ENCODE measurements around the gene AARS2.
A peak's percentile ranks its signal among the peaks of the same experiment; 100 is the strongest.

Gene AARS2

GRCh38 chr6:44267252-44267651 lies 45.9 kb downstream of the AARS2 start:
- H3K4me3 Mint-ChIP-seq = no peak overlapping the region
- H3K36me3 Mint-ChIP-seq = peaks cover 29% of the 10 kb centered on the region
- ATAC-seq = no peak
- H3K27ac Mint-ChIP-seq = no peak overlapping the region
- peaks cover 22% of the 10 kb centered on the region for H3K27me3 Mint-ChIP-seq
- H3K9me3 Mint-ChIP-seq = no peaks in the 10 kb centered on the region
- H3K4me1 Mint-ChIP-seq = peaks cover 57% of the 10 kb centered on the region

- Mint-ChIP-seq H3K36me3 (peaks cover 38% of the 10 kb centered on the region), H3K4me3 (peak overlapping the region; percentile 100), H3K9me3 (no peaks in the 10 kb centered on the region), H3K27me3 (peaks cover 13% of the 10 kb centered on the region), H3K4me1 (peaks cover 61% of the 10 kb centered on the region), H3K27ac (peak overlapping the region; percentile 98)
- peak; percentile 49 for ATAC-seq
Measured at GRCh38 chr6:44266347-44266746, 46.8 kb downstream of the AARS2 start.

- Mint-ChIP-seq H3K27ac (peak overlapping the region; percentile 98), H3K36me3 (peaks cover 44% of the 10 kb centered on the region), H3K27me3 (peaks cover 8% of the 10 kb centered on the region), H3K9me3 (no peaks in the 10 kb centered on the region), H3K4me1 (peaks cover 61% of the 10 kb centered on the region), H3K4me3 (peak overlapping the region; percentile 100)
- no peak for ATAC-seq
Measured at GRCh38 chr6:44265722-44266233, 47.4 kb downstream of the AARS2 start.

GRCh38 chr6:44265007-44265721 lies 48.0 kb downstream of the AARS2 start, which contains the start of gene NFKBIE:
NFKBIE (minus strand) TSS chr6:44265551; CDS start chr6:44265346, 205 bp downstream.
- Mint-ChIP-seq H3K36me3 (peaks cover 50% of the 10 kb centered on the region), H3K27ac (peak within 1 kb of the TSS; percentile 98), H3K4me3 (peak within 1 kb of the TSS; percentile 100), H3K9me3 (no peaks in the 10 kb centered on the region), H3K27me3 (peaks cover 6% of the 10 kb centered on the region), H3K4me1 (peaks cover 66% of the 10 kb centered on the region)
- peak; percentile 67 for ATAC-seq

GRCh38 chr6:44264154-44265006 lies 48.8 kb downstream of the AARS2 start:
- peak; percentile 70 for ATAC-seq
- H3K27me3 Mint-ChIP-seq = no peaks in the 10 kb centered on the region
- H3K36me3 Mint-ChIP-seq = peaks cover 55% of the 10 kb centered on the region
- H3K4me3 Mint-ChIP-seq = peak overlapping the region; percentile 100
- no peaks in the 10 kb centered on the region for H3K9me3 Mint-ChIP-seq
- peak overlapping the region; percentile 98 for H3K27ac Mint-ChIP-seq
- H3K4me1 Mint-ChIP-seq = peaks cover 63% of the 10 kb centered on the region

- H3K4me3 Mint-ChIP-seq = peak overlapping the region; percentile 100
- peaks cover 64% of the 10 kb centered on the region for H3K4me1 Mint-ChIP-seq
- no peaks in the 10 kb centered on the region for H3K9me3 Mint-ChIP-seq
- H3K27ac Mint-ChIP-seq = peak overlapping the region; percentile 98
- H3K27me3 Mint-ChIP-seq = no peaks in the 10 kb centered on the region
- ATAC-seq = peak; percentile 29
- peaks cover 63% of the 10 kb centered on the region for H3K36me3 Mint-ChIP-seq
Measured at GRCh38 chr6:44263354-44264100, 49.6 kb downstream of the AARS2 start.

- Mint-ChIP-seq H3K4me3 (peak overlapping the region; percentile 100), H3K27me3 (no peaks in the 10 kb centered on the region), H3K27ac (peak overlapping the region; percentile 98), H3K9me3 (no peaks in the 10 kb centered on the region), H3K4me1 (peaks cover 72% of the 10 kb centered on the region), H3K36me3 (peaks cover 71% of the 10 kb centered on the region)
- ATAC-seq = peak; percentile 0
Measured at GRCh38 chr6:44262467-44263353, 50.4 kb downstream of the AARS2 start.

GRCh38 chr6:44261581-44261980 lies 51.6 kb downstream of the AARS2 start:
- Mint-ChIP-seq H3K9me3 (no peaks in the 10 kb centered on the region), H3K4me3 (peak overlapping the region; percentile 100), H3K27me3 (no peaks in the 10 kb centered on the region), H3K36me3 (peaks cover 75% of the 10 kb centered on the region), H3K27ac (peak overlapping the region; percentile 98), H3K4me1 (peaks cover 71% of the 10 kb centered on the region)
- ATAC-seq = no peak

- H3K27ac Mint-ChIP-seq = peak overlapping the region; percentile 98
- H3K4me1 Mint-ChIP-seq = peaks cover 72% of the 10 kb centered on the region
- no peaks in the 10 kb centered on the region for H3K27me3 Mint-ChIP-seq
- peak overlapping the region; percentile 100 for H3K4me3 Mint-ChIP-seq
- no peaks in the 10 kb centered on the region for H3K9me3 Mint-ChIP-seq
- ATAC-seq = peak; percentile 37
- H3K36me3 Mint-ChIP-seq = peaks cover 84% of the 10 kb centered on the region
Measured at GRCh38 chr6:44260451-44261297, 52.5 kb downstream of the AARS2 start.

- H3K4me1 Mint-ChIP-seq = peaks cover 78% of the 10 kb centered on the region
- H3K36me3 Mint-ChIP-seq = peaks cover 89% of the 10 kb centered on the region
- peak overlapping the region; percentile 98 for H3K27ac Mint-ChIP-seq
- H3K27me3 Mint-ChIP-seq = no peaks in the 10 kb centered on the region
- ATAC-seq = peak; percentile 0
- no peaks in the 10 kb centered on the region for H3K9me3 Mint-ChIP-seq
- H3K4me3 Mint-ChIP-seq = peak overlapping the region; percentile 100
Measured at GRCh38 chr6:44260011-44260410, 53.1 kb downstream of the AARS2 start.

- no peaks in the 10 kb centered on the region for H3K27me3 Mint-ChIP-seq
- H3K27ac Mint-ChIP-seq = peak overlapping the region; percentile 98
- ATAC-seq = no peak
- H3K36me3 Mint-ChIP-seq = peaks cover 89% of the 10 kb centered on the region
- H3K4me3 Mint-ChIP-seq = peak overlapping the region; percentile 82
- H3K9me3 Mint-ChIP-seq = no peaks in the 10 kb centered on the region
- H3K4me1 Mint-ChIP-seq = peaks cover 85% of the 10 kb centered on the region
Measured at GRCh38 chr6:44258921-44259320, 54.2 kb downstream of the AARS2 start.

- peaks cover 89% of the 10 kb centered on the region for H3K4me1 Mint-ChIP-seq
- ATAC-seq = peak; percentile 9
- H3K27me3 Mint-ChIP-seq = no peaks in the 10 kb centered on the region
- peak overlapping the region; percentile 98 for H3K27ac Mint-ChIP-seq
- H3K36me3 Mint-ChIP-seq = peaks cover 89% of the 10 kb centered on the region
- peak overlapping the region; percentile 82 for H3K4me3 Mint-ChIP-seq
- no peaks in the 10 kb centered on the region for H3K9me3 Mint-ChIP-seq
Measured at GRCh38 chr6:44258325-44258863, 54.8 kb downstream of the AARS2 start.

GRCh38 chr6:44257753-44258324 lies 55.3 kb downstream of the AARS2 start:
- Mint-ChIP-seq H3K4me3 (peak overlapping the region; percentile 82), H3K27ac (peak overlapping the region; percentile 98), H3K27me3 (no peaks in the 10 kb centered on the region), H3K36me3 (peaks cover 89% of the 10 kb centered on the region), H3K9me3 (no peaks in the 10 kb centered on the region), H3K4me1 (peaks cover 91% of the 10 kb centered on the region)
- ATAC-seq = peak; percentile 47

Data from stimulated activated memory B cell treated with anti-CD40 and anti-IgM and Interleukin-4, amounts not matched to agents 10 μg/mL and 1 μg/mL and 100 μg/mL, for 72 hours (primary cell).